HepG2 (cell line): ENCODE measurements around the gene FGD3. TPM values are rescaled to one million over a fixed set of nuclear protein-coding genes. Genes with fewer than 3 reads are reported as not detected.

Experiments
- BCL6 ChIP-seq: IDR thresholded peaks from 2 replicates; pipeline ENCODE4 v1.6.1; 2016; ENCODE audit warnings: missing genetic modification reagents, missing compliant biosample characterization
- DZIP1 ChIP-seq: sonication (generic); formaldehyde crosslinking; IDR thresholded peaks from 2 replicates; pipeline ENCODE4 v1.5.0; 2020; ENCODE audit warnings: mild to moderate bottlenecking, missing genetic modification reagents
- GPBP1L1 ChIP-seq: sonication (generic); formaldehyde crosslinking; IDR thresholded peaks from 2 replicates; pipeline ENCODE4 v1.5.0; 2020; ENCODE audit warnings: mild to moderate bottlenecking, missing genetic modification reagents
- MED1 ChIP-seq: sonication (generic); formaldehyde crosslinking; IDR thresholded peaks from 2 replicates; pipeline ENCODE4 v1.4.0; 2020; ENCODE audit warnings: missing genetic modification reagents
- MTF2 ChIP-seq: sonication (generic); formaldehyde crosslinking; IDR thresholded peaks from 2 replicates; pipeline ENCODE4 v1.5.0; 2020; ENCODE audit warnings: missing genetic modification reagents, borderline replicate concordance
- NR2F6 ChIP-seq, 2 experiments: IDR thresholded peaks; 2 replicates each; pipeline ENCODE4 v1.6.1; 2016; ENCODE audit warnings: antibody characterized with exemption in 1 of 2, mild to moderate bottlenecking in 1 of 2
- PAX8 ChIP-seq: sonication (generic); formaldehyde crosslinking; IDR thresholded peaks from 2 replicates; pipeline ENCODE4 v1.8.0; 2022; ENCODE audit warnings: mild to moderate bottlenecking, missing genetic modification reagents, borderline replicate concordance
- RAD21 ChIP-seq: fragments of 450-650 bp; formaldehyde crosslinking; IDR thresholded peaks from 2 replicates; pipeline ENCODE4 v1.5.0; 2020; ENCODE audit warnings: mild to moderate bottlenecking
- RARA ChIP-seq: IDR thresholded peaks from 2 replicates; pipeline ENCODE4 v1.6.1; 2016; ENCODE audit warnings: missing genetic modification reagents, missing compliant biosample characterization
- RARG ChIP-seq: sonication (generic); formaldehyde crosslinking; IDR thresholded peaks from 2 replicates; pipeline ENCODE4 v1.4.0; 2020; ENCODE audit warnings: low read depth, mild to moderate bottlenecking, missing genetic modification reagents
- RBAK ChIP-seq: sonication (generic); formaldehyde crosslinking; IDR thresholded peaks from 2 replicates; pipeline ENCODE4 v1.5.1; 2020; ENCODE audit warnings: mild to moderate bottlenecking, missing genetic modification reagents
- RCOR2 ChIP-seq: IDR thresholded peaks from 2 replicates; pipeline ENCODE4 v1.6.1; 2016; ENCODE audit warnings: missing biosample characterization, missing genetic modification reagents
- RXRB ChIP-seq: IDR thresholded peaks from 2 replicates; pipeline ENCODE4 v1.6.1; 2016; ENCODE audit warnings: borderline replicate concordance, missing genetic modification reagents, missing compliant biosample characterization
- SMAD3 ChIP-seq: sonication (generic); formaldehyde crosslinking; IDR thresholded peaks from 2 replicates; pipeline ENCODE4 v1.4.0; 2020; ENCODE audit warnings: missing genetic modification reagents
- SMARCE1 ChIP-seq: fragments of 450-650 bp; IDR thresholded peaks from 2 replicates; pipeline ENCODE4 v1.6.1; 2017; ENCODE audit warnings: borderline replicate concordance
- SNAPC2 ChIP-seq: sonication (generic); formaldehyde crosslinking; IDR thresholded peaks from 2 replicates; pipeline ENCODE4 v1.8.1; 2022; ENCODE audit warnings: mild to moderate bottlenecking, missing genetic modification reagents
- TFDP1 ChIP-seq: IDR thresholded peaks from 2 replicates; pipeline ENCODE4 v1.6.1; 2016; ENCODE audit warnings: missing compliant biosample characterization, missing genetic modification reagents, borderline replicate concordance
- U2AF2 ChIP-seq: fragments of 200-400 bp; formaldehyde crosslinking; IDR thresholded peaks from 2 replicates; pipeline ENCODE4 v1.6.1; 2017; ENCODE audit warnings: low read depth, mild to moderate bottlenecking, low read length
- ZBTB46 ChIP-seq: sonication (generic); formaldehyde crosslinking; IDR thresholded peaks from 2 replicates; pipeline ENCODE4 v1.4.0; 2020; ENCODE audit warnings: mild to moderate bottlenecking, missing genetic modification reagents, borderline replicate concordance
- ZNF264 ChIP-seq: sonication (generic); formaldehyde crosslinking; IDR thresholded peaks from 2 replicates; pipeline ENCODE4 v1.4.0; 2020; ENCODE audit warnings: missing genetic modification reagents
- ZNF660 ChIP-seq: sonication (generic); formaldehyde crosslinking; IDR thresholded peaks from 2 replicates; pipeline ENCODE4 v1.5.1; 2020; ENCODE audit warnings: mild to moderate bottlenecking, low read depth, missing genetic modification reagents, borderline replicate concordance
- ZNF792 ChIP-seq: IDR thresholded peaks from 2 replicates; pipeline ENCODE4 v1.6.1; 2016
- ZNF878 ChIP-seq: sonication (generic); formaldehyde crosslinking; IDR thresholded peaks from 2 replicates; pipeline ENCODE4 v1.8.1; 2023; ENCODE audit warnings: mild to moderate bottlenecking, missing genetic modification reagents, moderate library complexity
- ZSCAN12 ChIP-seq: sonication (generic); formaldehyde crosslinking; IDR thresholded peaks from 2 replicates; pipeline ENCODE4 v1.9.0; 2021; ENCODE audit warnings: mild to moderate bottlenecking, missing genetic modification reagents
- polyA plus RNA-seq, 8 experiments: library from polyadenylated mRNA; depleted of rRNA in 3 of 8; stranded (reverse) in 7 of 8; unstranded in 1 of 8; fragments of >200 nt; fragmentation: Illumina TruSeq in 4 of 8; extraction: Trizol in 4 of 8; gene quantifications; 2 replicates each; pipeline versions ENCODE4 v1.2.1 to v1.2.3, GENCODE V29; 2011 to 2016; ENCODE audit warnings: low read depth in 4 of 8, missing spikeins in 1 of 8, mixed read lengths in 1 of 8; ENCODE audit not compliant: insufficient read depth in 1 of 8
- total RNA-seq, 5 experiments: library from RNA; depleted of rRNA; stranded (reverse); fragments of >200 nt; fragmentation: Illumina TruSeq; extraction: Trizol; gene quantifications; 2 replicates each; pipeline ENCODE4 v1.2.3, GENCODE V29; 2016; ENCODE audit warnings: low read depth in 1 of 5

Gene FGD3
- total and polyA plus RNA-seq, 2 of the 13 experiments (the other 11 are each of a cell fraction or from before 2014, with no cell fraction given): 0.53 to 1.1 TPM

DNA sequence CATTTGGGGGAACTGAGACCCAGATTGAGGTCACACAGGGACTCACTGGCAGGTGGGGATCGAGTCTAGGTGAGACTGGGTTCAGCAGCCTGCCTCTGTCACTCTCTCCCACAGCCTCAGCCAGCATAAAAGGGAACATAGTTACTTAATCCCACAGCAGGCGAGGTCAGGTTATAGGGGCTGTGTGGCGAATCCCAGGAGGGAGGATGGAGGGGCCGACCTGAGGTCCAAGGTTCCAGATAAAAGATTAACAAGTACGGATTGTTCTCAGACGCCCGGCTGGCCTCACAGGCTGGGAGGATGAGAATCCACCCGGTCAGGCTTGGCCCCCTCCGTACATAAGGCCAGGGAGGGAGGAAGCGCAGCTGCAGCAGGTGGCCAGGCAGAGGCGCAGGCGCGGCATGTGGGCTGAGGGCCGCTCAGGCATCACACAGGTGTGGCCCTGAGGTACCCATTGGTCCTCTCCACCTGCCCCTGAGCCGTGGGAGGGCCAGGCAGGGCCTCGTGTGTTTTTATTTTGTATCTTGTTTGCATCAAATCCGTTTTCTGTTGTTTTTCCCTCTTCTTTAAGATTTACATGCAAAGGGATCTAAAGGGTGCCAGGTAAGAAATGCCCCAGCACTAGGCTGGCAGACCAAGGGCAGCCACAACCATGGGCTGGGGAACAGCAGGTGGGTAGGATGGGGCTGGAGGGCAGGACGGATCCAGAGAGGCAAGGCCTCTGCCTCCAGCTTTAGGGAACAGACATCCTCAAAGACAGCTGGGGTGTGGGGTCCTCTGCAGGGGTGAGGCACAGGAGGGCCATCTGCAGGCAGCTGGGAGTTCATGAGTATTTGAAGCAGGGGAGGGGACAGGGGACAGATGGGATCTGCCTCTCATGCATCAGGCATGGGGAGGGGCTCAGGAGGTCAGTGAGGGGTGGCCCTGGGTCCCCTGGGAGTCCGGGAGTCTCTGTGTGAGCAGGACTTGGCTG, 114.8 kb downstream of the FGD3 start (continued):
- TF ChIP-seq ZBTB46 (no peak), MED1 (peak; percentile 49), BCL6 (CRISPR knock-in tag) (0 out of 2 replicates have a peak, but pooled peaks have one; percentile 21), RBAK (CRISPR knock-in tag) (peak; percentile 32; the same call in 1 of the 2 replicates), SMAD3 (CRISPR knock-in tag) (no peak), ZNF264 (CRISPR knock-in tag) (peak; percentile 59; the same call in 1 of the 2 replicates), RAD21 (no peak; the same call in 1 of the 2 replicates), NR2F6 (IDR thresholded peaks at IDR 0.05) (peak; percentile 36; the same call in 1 of the 2 replicates), NR2F6 (CRISPR knock-in tag; IDR thresholded peaks at IDR 0.05) (peak; percentile 73), SMARCE1 (no peak), RARA (CRISPR knock-in tag) (peak; percentile 83), ZNF878 (CRISPR knock-in tag) (no peak), U2AF2 (no peak), MTF2 (CRISPR knock-in tag) (no peak), ZNF660 (CRISPR knock-in tag) (no peak), RXRB (CRISPR knock-in tag) (peak; percentile 67; the same call in 1 of the 2 replicates), SNAPC2 (no peak), TFDP1 (CRISPR knock-in tag) (no peak; the same call in 1 of the 2 replicates), PAX8 (CRISPR knock-in tag) (no peak), ZNF792 (no peak), RARG (CRISPR knock-in tag) (no peak), GPBP1L1 (CRISPR knock-in tag) (no peak), DZIP1 (CRISPR knock-in tag) (no peak), RCOR2 (no peak; the same call in 1 of the 2 replicates), ZSCAN12 (CRISPR knock-in tag) (no peak)
